Esophagus muscularis mucosa (tissue), 4 donors: Measurements from ENCODE around the gene FAM135A.

ENCODE experiments used
- EP300 ChIP-seq: sonication (generic); formaldehyde crosslinking; IDR thresholded peaks from one replicate; pipeline ENCODE4 v1.6.1; 2017; ENCODE audit warnings: antibody characterized with exemption
- POLR2A ChIP-seq: fragments of 450-650 bp; IDR thresholded peaks from one replicate; pipeline ENCODE4 v1.6.1; 2017; ENCODE audit warnings: antibody characterized with exemption, moderate library complexity, mild to moderate bottlenecking, low read depth
- POLR2AphosphoS5 ChIP-seq, 2 donors: sonication (generic); formaldehyde crosslinking; IDR thresholded peaks; one replicate each; pipeline ENCODE4 v1.6.1; 2017; ENCODE audit warnings: antibody characterized with exemption in 2 of 2
- TF ChIP-seq, protein P1 (sequence below), 3 experiments: fragments of 200-600 bp in 2 of 3; fragments of 450-650 bp in 1 of 3; sonication (generic) in 2 of 3; IDR thresholded peaks; one replicate each; pipeline ENCODE4 v1.5.1; 2017 to 2019; ENCODE audit warnings: antibody characterized with exemption in 3 of 3, mild to moderate bottlenecking in 2 of 3, moderate library complexity in 1 of 3

DNA sequence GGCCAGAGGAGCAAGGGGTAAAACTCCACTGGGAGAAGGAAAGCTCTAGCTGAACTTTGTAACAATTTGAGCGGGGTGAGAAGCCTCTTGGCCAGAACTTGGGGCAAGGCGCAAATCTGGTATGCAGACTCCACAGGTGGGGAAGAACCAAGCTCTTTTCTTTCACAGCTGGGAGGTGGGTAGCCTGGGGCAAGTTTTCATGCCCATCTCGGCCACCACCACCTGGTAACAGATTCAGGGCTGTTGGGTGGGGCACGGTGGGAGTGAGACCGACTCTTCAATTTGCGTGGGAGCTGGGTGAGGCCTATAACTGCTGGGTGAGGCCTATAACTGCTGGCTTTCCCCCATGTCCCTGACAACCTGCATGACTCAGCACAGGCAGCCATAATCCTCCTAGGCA is 190.9 kb downstream of the FAM135A start:
- TF ChIP-seq, protein P1, sequence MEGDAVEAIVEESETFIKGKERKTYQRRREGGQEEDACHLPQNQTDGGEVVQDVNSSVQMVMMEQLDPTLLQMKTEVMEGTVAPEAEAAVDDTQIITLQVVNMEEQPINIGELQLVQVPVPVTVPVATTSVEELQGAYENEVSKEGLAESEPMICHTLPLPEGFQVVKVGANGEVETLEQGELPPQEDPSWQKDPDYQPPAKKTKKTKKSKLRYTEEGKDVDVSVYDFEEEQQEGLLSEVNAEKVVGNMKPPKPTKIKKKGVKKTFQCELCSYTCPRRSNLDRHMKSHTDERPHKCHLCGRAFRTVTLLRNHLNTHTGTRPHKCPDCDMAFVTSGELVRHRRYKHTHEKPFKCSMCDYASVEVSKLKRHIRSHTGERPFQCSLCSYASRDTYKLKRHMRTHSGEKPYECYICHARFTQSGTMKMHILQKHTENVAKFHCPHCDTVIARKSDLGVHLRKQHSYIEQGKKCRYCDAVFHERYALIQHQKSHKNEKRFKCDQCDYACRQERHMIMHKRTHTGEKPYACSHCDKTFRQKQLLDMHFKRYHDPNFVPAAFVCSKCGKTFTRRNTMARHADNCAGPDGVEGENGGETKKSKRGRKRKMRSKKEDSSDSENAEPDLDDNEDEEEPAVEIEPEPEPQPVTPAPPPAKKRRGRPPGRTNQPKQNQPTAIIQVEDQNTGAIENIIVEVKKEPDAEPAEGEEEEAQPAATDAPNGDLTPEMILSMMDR (IDR thresholded peaks at IDR 0.05) = no peak
- TF ChIP-seq POLR2A = no peak
- TF ChIP-seq POLR2AphosphoS5 (IDR thresholded peaks at IDR 0.05) = no peak
- no peak for TF ChIP-seq EP300
